GM18508 (cell line): ENCODE data around the gene RNF157.
"Not testable (repeated sequence)": the region's sequence is repeated elsewhere in the genome, so short reads cannot be mapped to it uniquely, and the experiment has no call there.

Experiments used
- ATAC-seq: cut with Tn5 transposase; IDR thresholded peaks from one replicate; pipeline ENCODE4 v1.9.1; 2021; ENCODE audit warnings: moderate number of reproducible peaks; ENCODE audit not compliant: insufficient read depth, unreplicated experiment

Gene RNF157

GRCh38 chr17:76237859-76238313 is 2.4 kb downstream of the RNF157 start:
- no peak for ATAC-seq

- ATAC-seq = no peak
These were observed 3.7 kb downstream of the RNF157 start for GRCh38 chr17:76236603-76237002.

- ATAC-seq = no peak
These were observed 4.4 kb downstream of the RNF157 start for GRCh38 chr17:76235883-76236282.

GRCh38 chr17:76234354-76234679 is 6.0 kb downstream of the RNF157 start:
- ATAC-seq = no peak

- no peak for ATAC-seq
These were observed 6.5 kb downstream of the RNF157 start for GRCh38 chr17:76233588-76234353.

DNA sequence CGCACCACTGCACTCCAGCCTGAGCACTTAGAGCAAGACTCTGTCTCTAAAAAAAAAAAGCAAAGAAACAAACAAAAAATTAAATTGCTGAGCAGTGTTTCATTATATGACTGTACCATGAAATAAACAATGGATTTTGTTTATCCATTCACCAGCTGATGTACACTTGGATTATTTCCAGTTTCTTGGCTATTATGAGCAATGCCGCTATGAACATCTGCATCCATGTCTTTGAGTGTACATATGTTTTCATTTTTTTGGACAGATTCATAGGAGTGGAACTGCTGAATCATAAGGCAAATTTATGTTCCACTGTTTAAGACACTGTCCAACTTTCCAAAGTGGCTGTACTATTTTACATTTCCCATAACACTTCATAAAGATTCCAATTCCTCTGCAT is 8.0 kb downstream of the RNF157 start:
- ATAC-seq = no peak

DNA sequence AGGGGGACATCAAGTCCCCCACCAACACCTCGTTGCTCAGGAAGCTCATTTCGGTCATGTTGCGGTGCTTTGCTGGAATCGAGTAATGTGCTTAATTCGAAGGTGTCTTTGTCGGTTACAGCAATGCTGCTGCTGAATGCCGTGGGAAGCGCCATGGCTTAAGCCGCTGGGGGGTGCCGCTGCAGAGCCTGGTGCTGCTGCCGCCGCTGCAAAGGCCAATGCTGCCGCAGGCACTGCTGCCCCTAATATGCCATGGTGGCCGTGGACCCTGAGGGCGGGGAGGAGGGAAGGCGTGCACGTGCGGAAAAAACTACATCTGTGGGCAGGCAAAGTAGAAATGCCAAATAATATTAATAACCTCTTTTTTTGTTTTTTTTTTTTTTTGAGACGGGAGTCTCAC is 13.5 kb downstream of the RNF157 start:
- not testable (repeated sequence) for ATAC-seq

DNA sequence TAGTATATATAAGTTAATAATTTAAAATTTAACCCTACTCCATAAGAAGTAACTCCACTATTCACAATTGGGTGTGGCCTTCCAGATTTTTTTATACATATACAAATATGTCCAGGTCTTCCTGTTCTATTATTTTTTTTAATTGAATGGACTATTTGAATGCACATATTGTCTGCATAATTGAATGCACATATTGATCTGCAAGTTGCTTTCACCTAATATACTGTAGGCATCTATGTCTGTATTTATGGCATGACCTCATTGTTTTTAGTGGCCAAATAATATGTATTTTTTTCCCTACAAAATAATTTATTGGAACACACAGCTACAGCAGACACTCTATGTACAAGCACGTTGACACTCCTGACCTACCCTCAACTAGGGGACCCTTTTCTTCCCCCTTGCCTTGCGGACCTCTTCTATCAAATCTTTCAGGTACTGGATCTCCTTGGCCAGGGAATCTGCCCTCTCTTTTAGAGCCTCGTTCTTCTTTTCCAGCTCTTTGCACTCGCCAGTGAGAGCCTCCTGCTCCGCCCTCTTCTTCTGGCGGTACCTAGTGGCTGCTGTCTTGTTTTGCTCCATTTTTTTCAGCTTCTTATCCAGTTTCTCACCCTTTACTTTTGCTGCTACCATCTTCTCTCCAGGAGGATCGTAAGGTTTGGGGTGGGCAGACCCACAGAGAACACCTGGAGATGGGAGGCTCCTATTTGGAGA is 14.8 kb downstream of the RNF157 start:
- not testable (repeated sequence) for ATAC-seq

GRCh38 chr17:76223802-76224201 is 16.5 kb downstream of the RNF157 start:
- no peak for ATAC-seq

- no peak for ATAC-seq
These were observed 20.5 kb downstream of the RNF157 start for GRCh38 chr17:76219670-76220383.

DNA sequence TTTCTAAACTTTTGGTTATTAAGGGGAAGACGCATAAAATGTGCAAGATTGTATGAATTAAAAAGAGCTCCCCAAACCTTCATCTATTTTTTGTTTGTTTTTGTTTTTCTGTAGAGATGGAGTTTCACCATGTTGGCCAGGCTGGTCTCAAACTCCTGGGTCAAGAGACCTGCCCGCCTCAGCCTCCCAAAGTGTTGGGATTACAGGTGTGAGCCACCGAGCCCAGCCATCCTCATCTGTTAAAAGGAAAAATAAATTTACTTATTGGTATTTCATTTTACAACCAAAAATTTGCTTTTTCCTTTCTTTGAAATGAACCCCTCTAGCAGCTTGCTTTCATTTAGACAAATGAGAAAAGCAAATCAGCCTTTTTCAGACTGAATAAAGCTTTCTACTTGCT is 23.2 kb downstream of the RNF157 start:
- ATAC-seq = no peak

DNA sequence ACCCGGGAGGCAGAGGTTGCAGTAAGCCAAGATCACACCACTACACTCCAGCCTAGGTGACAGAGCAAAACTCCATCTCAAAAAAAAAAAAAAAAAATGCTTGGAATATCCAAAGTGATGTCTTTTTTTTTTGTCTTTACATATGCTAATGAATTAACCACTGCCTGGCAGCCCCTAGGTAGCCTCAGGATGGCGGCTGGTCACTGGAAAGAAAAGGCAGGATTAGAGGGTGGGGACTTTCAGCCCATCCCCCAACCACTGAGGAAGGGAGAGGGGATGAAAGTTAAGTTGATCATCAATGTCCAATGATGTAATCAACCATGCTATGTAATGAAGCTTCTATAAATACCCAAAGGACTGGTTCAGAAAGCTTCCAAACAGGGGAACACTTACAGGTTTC is 26.8 kb downstream of the RNF157 start:
- ATAC-seq = no peak

GRCh38 chr17:76208120-76208519 is 32.2 kb downstream of the RNF157 start:
- ATAC-seq = no peak

DNA sequence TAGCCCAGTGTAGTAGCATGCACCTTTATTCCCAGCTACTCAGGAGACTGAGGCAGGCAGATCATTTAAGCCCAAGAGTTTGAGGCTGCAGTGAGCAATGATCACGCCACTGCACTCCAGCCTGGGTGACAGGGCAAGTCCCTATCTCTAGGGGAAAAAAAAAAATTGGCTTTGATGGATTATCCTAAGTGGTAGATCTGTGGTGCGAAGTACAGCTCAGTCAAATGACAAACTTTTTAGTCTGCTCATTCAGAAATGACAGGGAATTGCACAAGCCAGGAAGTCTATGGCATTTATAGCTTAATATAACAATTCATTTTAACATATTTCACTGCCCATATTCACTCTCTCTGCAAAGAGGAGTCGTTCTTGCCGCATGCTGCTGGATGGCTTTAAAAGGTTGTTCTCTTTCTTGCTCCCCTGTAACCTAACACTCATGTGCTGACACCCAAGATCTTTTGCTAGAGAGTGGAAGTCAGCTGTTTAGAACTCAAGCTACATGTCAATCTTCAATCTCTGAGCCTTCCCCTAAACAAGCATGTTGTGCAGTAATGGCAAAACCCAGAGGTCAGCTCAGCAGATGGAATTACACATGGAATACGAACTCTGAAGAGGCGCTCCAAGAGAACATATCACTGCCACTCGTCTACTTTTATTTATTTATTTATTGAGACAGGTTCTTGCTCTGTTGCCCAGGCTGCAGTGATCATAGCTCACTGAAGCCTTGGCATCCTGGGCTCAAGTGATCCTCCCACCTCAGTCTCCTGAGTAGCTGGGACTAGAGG is 32.8 kb downstream of the RNF157 start:
- ATAC-seq = no peak

GRCh38 chr17:76205542-76206144 is 34.6 kb downstream of the RNF157 start:
- not testable (repeated sequence) for ATAC-seq

DNA sequence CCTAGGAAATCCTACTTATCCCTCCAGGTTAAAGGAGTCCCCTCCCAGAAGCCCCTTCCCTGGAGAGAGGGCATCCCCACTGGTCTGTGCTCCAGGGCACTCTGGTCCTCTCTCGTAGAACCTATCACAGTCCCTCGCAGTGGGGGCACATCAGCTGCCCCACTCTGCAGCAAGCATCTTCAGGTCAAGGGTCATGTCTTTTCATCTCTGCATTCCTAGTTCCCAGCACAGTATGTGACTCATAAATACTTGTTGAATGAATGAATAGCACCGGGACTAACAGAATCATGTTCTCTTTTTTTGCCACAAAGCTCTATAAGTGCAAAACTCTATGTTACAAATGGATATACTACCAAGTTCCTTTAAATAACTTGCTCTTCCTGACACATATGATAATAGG is 36.0 kb downstream of the RNF157 start:
- ATAC-seq = no peak

GRCh38 chr17:76200354-76200753 is 39.9 kb downstream of the RNF157 start:
- ATAC-seq = no peak

DNA sequence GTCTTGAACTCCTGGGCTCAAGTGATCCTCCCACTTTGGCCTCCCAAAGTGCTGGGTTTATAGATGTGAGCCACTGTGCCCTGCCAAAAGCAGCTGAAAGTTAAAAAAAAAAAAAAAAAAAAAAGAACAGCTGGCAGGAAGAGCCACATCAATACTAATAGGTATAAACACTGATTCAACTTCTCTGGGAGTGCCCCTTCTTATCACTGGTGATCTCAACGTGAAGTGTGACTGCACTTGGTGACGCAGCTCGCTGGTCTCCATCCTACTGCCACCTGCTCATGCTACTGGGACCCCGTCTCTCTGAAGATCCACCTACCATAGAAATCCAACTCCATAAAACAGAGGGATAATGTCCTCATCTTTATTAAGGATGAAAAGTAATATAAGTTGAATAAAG is 40.8 kb downstream of the RNF157 start:
- no peak for ATAC-seq

DNA sequence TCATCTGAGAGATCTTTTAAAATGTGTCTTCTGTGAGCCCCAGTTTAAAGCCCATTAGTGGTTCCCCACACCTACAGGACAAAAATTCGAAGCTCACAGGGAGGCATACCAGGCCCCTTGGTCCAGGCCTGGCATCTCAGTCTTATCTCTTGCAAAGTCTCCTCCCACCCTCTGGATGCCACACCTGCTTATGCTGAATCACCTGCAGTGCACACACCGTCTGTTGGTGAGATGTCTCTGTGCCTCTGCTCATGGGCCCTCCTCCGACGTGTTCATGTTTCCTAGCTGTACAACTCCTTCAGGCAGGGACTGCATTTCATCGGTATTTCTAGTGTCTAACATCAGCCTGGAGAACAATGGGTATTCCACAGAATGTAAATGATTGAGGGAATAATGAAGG is 41.6 kb downstream of the RNF157 start:
- ATAC-seq = no peak

GRCh38 chr17:76197911-76198310 is 42.4 kb downstream of the RNF157 start:
- ATAC-seq = no peak
